K562 (cell line): ENCODE measurements around the gene KCNK4. TPM values are rescaled to one million over a fixed set of nuclear protein-coding genes. Genes with fewer than 3 reads are reported as not detected.

Source experiments
- ADNP ChIP-seq: fragments of 200-800 bp; sonication (Bioruptor generic); IDR thresholded peaks from 2 replicates; pipeline ENCODE4 v1.6.1; 2016; ENCODE audit warnings: missing genetic modification characterization, missing compliant biosample characterization
- COPS2 ChIP-seq: fragments of 450-650 bp; conservative IDR thresholded peaks from 2 replicates; pipeline ENCODE4 v1.6.1; 2016; ENCODE audit warnings: mild to moderate bottlenecking, moderate library complexity
- FOXP1 ChIP-seq: sonication (generic); formaldehyde crosslinking; IDR thresholded peaks from 2 replicates; pipeline ENCODE4 v1.8.0; 2022; ENCODE audit warnings: mild to moderate bottlenecking, missing genetic modification reagents
- MAFF ChIP-seq: IDR thresholded peaks from 2 replicates; pipeline ENCODE4 v1.6.1; 2012; ENCODE audit warnings: low read length, improper control_type of control experiment
- NR1H2 ChIP-seq: sonication (generic); formaldehyde crosslinking; IDR thresholded peaks from 2 replicates; pipeline ENCODE4 v1.4.0; 2020; ENCODE audit warnings: mild to moderate bottlenecking, missing genetic modification reagents
- POLR3A ChIP-seq: IDR thresholded peaks from 2 replicates; pipeline ENCODE4 v1.6.1; 2011; ENCODE audit warnings: borderline replicate concordance, mild to moderate bottlenecking, moderate library complexity; ENCODE audit not compliant: insufficient read length, insufficient read depth; ENCODE audit errors: extremely low read depth
- RB1 ChIP-seq: fragments of 450-650 bp; IDR thresholded peaks from 2 replicates; pipeline ENCODE4 v1.6.1; 2017; ENCODE audit warnings: low read depth, mild to moderate bottlenecking
- RREB1 ChIP-seq: fragments of 250-450 bp; sonication (Bioruptor Pico); IDR thresholded peaks from 2 replicates; pipeline ENCODE4 v1.4.0; 2020
- XRCC5 ChIP-seq: fragments of 200-400 bp; formaldehyde crosslinking; IDR thresholded peaks from 2 replicates; pipeline ENCODE4 v1.6.1; 2017; ENCODE audit warnings: low read depth, mild to moderate bottlenecking, low read length
- ZEB2 ChIP-seq: fragments of 450-650 bp; IDR thresholded peaks from 2 replicates; pipeline ENCODE4 v1.6.1; 2016
- ZKSCAN8 ChIP-seq: fragments of 200-800 bp; sonication (Bioruptor generic); IDR thresholded peaks from 2 replicates; pipeline ENCODE4 v1.6.1; 2016; ENCODE audit warnings: missing genetic modification characterization, missing compliant biosample characterization
- ZNF282 ChIP-seq: sonication (generic); formaldehyde crosslinking; IDR thresholded peaks from 2 replicates; pipeline ENCODE4 v1.8.1; 2023; ENCODE audit warnings: missing genetic modification reagents
- ZNF668 ChIP-seq: fragments of 250-450 bp; sonication (Bioruptor Pico); IDR thresholded peaks from 2 replicates; pipeline ENCODE4 v1.8.0; 2022; ENCODE audit warnings: mild to moderate bottlenecking, inconsistent platforms
- ZNF79 ChIP-seq: fragments of 250-450 bp; sonication (Bioruptor Pico); IDR thresholded peaks from 2 replicates; pipeline ENCODE4 v1.4.0; 2020; ENCODE audit warnings: low read depth, mild to moderate bottlenecking, moderate library complexity
- polyA plus RNA-seq, 8 experiments: library from polyadenylated mRNA; depleted of rRNA in 4 of 8; stranded (reverse) in 5 of 8; unstranded in 3 of 8; fragments of >200 nt; fragmentation: Nextera tagmentation in 2 of 8; fragmentation: Illumina TruSeq in 1 of 8; extraction: Ambion mirVana in 2 of 8; extraction: Trizol in 1 of 8; gene quantifications; 2 replicates each; pipeline versions ENCODE4 v1.2.1 to v1.2.3, GENCODE V29; 2011 to 2014; ENCODE audit warnings: inconsistent platforms in 1 of 8, missing spikeins in 1 of 8
- total RNA-seq, 7 experiments: library from RNA; depleted of rRNA in 6 of 7; stranded (reverse); fragments of >200 nt in 6 of 7; fragmentation: Illumina TruSeq in 2 of 7; extraction: Trizol in 2 of 7; gene quantifications; 2 replicates each; pipeline versions ENCODE4 v1.2.1 to v1.2.3, GENCODE V29; 2011 to 2021; ENCODE audit warnings: low replicate concordance in 1 of 7
- TF ChIP-seq, protein P1 (sequence below): sonication (generic); formaldehyde crosslinking; IDR thresholded peaks from 2 replicates; pipeline ENCODE4 v1.8.1; 2023; ENCODE audit warnings: mild to moderate bottlenecking, missing genetic modification reagents
- TF ChIP-seq, protein P2 (sequence below), 2 experiments: fragments of 450-650 bp in 1 of 2; sonication (generic) in 1 of 2; formaldehyde crosslinking in 1 of 2; IDR thresholded peaks in 1 of 2; conservative IDR thresholded peaks in 1 of 2; 2 replicates each; pipeline versions ENCODE4 v1.6.1 to v1.8.1; 2016 to 2023; ENCODE audit warnings: mild to moderate bottlenecking in 2 of 2, moderate library complexity in 2 of 2, inconsistent platforms in 1 of 2, missing genetic modification reagents in 1 of 2
- TF ChIP-seq, protein P3 (sequence below): fragments of 450-650 bp; IDR thresholded peaks from 2 replicates; pipeline ENCODE4 v1.6.1; 2017; ENCODE audit warnings: antibody characterized with exemption

The KCNK4 gene
- total and polyA plus RNA-seq, 9 of the 15 experiments (the other 6 are each of a cell fraction or from before 2014, with no cell fraction given), result not detected

- TF ChIP-seq, protein P1, sequence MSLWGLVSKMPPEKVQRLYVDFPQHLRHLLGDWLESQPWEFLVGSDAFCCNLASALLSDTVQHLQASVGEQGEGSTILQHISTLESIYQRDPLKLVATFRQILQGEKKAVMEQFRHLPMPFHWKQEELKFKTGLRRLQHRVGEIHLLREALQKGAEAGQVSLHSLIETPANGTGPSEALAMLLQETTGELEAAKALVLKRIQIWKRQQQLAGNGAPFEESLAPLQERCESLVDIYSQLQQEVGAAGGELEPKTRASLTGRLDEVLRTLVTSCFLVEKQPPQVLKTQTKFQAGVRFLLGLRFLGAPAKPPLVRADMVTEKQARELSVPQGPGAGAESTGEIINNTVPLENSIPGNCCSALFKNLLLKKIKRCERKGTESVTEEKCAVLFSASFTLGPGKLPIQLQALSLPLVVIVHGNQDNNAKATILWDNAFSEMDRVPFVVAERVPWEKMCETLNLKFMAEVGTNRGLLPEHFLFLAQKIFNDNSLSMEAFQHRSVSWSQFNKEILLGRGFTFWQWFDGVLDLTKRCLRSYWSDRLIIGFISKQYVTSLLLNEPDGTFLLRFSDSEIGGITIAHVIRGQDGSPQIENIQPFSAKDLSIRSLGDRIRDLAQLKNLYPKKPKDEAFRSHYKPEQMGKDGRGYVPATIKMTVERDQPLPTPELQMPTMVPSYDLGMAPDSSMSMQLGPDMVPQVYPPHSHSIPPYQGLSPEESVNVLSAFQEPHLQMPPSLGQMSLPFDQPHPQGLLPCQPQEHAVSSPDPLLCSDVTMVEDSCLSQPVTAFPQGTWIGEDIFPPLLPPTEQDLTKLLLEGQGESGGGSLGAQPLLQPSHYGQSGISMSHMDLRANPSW (CRISPR knock-in tag), result no peak
- no peak for TF ChIP-seq RB1
- no peak for TF ChIP-seq FOXP1 (CRISPR knock-in tag)
- no peak for TF ChIP-seq ZNF282 (CRISPR knock-in tag)
- TF ChIP-seq, protein P2, sequence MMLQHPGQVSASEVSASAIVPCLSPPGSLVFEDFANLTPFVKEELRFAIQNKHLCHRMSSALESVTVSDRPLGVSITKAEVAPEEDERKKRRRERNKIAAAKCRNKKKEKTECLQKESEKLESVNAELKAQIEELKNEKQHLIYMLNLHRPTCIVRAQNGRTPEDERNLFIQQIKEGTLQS (IDR thresholded peaks at IDR 0.05), result no peak
- TF ChIP-seq, protein P2 (CRISPR knock-in tag; conservative IDR thresholded peaks at IDR 0.05), result no peak
- no peak for TF ChIP-seq POLR3A
- no peak for TF ChIP-seq NR1H2 (CRISPR knock-in tag)
- no peak for TF ChIP-seq ZEB2
- no peak for TF ChIP-seq ZNF79 (CRISPR knock-in tag)
- TF ChIP-seq MAFF, result peak; percentile 55
- TF ChIP-seq XRCC5, result no peak
- TF ChIP-seq COPS2, result no peak
- no peak for TF ChIP-seq ADNP
- TF ChIP-seq ZKSCAN8 (CRISPR knock-in tag), result no peak
- TF ChIP-seq ZNF668 (CRISPR knock-in tag), result no peak
- TF ChIP-seq RREB1 (CRISPR knock-in tag), result no peak
- TF ChIP-seq, protein P3, sequence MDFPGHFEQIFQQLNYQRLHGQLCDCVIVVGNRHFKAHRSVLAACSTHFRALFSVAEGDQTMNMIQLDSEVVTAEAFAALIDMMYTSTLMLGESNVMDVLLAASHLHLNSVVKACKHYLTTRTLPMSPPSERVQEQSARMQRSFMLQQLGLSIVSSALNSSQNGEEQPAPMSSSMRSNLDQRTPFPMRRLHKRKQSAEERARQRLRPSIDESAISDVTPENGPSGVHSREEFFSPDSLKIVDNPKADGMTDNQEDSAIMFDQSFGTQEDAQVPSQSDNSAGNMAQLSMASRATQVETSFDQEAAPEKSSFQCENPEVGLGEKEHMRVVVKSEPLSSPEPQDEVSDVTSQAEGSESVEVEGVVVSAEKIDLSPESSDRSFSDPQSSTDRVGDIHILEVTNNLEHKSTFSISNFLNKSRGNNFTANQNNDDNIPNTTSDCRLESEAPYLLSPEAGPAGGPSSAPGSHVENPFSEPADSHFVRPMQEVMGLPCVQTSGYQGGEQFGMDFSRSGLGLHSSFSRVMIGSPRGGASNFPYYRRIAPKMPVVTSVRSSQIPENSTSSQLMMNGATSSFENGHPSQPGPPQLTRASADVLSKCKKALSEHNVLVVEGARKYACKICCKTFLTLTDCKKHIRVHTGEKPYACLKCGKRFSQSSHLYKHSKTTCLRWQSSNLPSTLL, result no peak
These were observed 26.3 kb downstream of the KCNK4 start, which contains the start of gene TRMT112 (continued) for GRCh38 chr11:64317325-64317960.
